ENCODE measurements around the gene PTPRU. TPM values are rescaled to one million over a fixed set of nuclear protein-coding genes. Genes with fewer than 3 reads are reported as not detected.

The PTPRU gene
- total and polyA plus RNA-seq, 2 of the 8 experiments (the other 6 are each of a cell fraction or from before 2014, with no cell fraction given): 33.8 to 41.8 TPM

DNA sequence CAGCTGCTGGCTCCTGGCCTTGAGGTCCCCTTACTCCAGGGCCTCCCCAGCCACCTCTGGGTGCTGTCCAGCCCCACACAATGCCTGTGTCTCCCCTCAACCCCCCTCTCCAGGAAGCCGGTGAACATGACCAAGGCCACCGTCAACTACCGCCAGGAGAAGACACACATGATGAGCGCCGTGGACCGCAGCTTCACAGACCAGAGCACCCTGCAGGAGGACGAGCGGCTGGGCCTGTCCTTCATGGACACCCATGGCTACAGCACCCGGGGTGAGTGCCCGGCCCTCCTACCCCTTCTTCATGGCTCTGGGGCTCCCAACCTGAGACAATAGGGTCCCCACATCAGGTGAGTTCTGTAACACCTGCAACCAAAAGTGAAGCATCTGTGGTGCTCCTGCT is 55.4 kb downstream of the PTPRU start (continued):
- TF ChIP-seq, protein P1, sequence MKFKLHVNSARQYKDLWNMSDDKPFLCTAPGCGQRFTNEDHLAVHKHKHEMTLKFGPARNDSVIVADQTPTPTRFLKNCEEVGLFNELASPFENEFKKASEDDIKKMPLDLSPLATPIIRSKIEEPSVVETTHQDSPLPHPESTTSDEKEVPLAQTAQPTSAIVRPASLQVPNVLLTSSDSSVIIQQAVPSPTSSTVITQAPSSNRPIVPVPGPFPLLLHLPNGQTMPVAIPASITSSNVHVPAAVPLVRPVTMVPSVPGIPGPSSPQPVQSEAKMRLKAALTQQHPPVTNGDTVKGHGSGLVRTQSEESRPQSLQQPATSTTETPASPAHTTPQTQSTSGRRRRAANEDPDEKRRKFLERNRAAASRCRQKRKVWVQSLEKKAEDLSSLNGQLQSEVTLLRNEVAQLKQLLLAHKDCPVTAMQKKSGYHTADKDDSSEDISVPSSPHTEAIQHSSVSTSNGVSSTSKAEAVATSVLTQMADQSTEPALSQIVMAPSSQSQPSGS (IDR thresholded peaks at IDR 0.05; ENCODE audit: low read length): no peak

Data from H1 (cell line).